Thyroid gland (tissue), 4 donors: ENCODE data around the gene ENTR1. TPM values are rescaled to one million over a fixed set of nuclear protein-coding genes. Genes with fewer than 3 reads are reported as not detected.

Source experiments
- DNase-seq, 2 donors: peaks; one replicate each; pipeline ENCODE4 v3.0.0-alpha.2; 2019
- H3K27ac ChIP-seq, 3 donors: fragments of 200-600 bp; sonication (generic); 1 replicate in 2 of 3; 2 replicates in 1 of 3; pipeline ENCODE4 v1.5.1; 2016 to 2019; ENCODE audit warnings: mild to moderate bottlenecking in 1 of 3, moderate library complexity in 1 of 3
- H3K27me3 ChIP-seq: fragments of 200-600 bp; sonication (generic); one replicate; pipeline ENCODE4 v1.5.1; 2019
- H3K36me3 ChIP-seq, 2 donors: fragments of 200-600 bp; sonication (generic); one replicate each; pipeline ENCODE4 v1.5.1; 2016 to 2019
- H3K4me1 ChIP-seq, 2 donors: fragments of 200-600 bp; sonication (generic); one replicate each; pipeline ENCODE4 v1.5.1; 2017 to 2019
- H3K4me3 ChIP-seq, 3 donors: fragments of 200-600 bp; sonication (generic); replicated peaks in 1 of 3; 1 replicate in 2 of 3; 2 replicates in 1 of 3; pipeline ENCODE4 v1.5.1; 2016; ENCODE audit warnings: mild to moderate bottlenecking in 1 of 3
- H3K9me3 ChIP-seq: fragments of 200-600 bp; sonication (generic); one replicate; pipeline ENCODE4 v1.5.1; 2017
- CTCF ChIP-seq, 6 experiments: fragments of 200-600 bp in 3 of 6; fragments of 450-650 bp in 3 of 6; sonication (generic) in 3 of 6; IDR thresholded peaks; one replicate each; pipeline ENCODE4 v1.5.1; 2016 to 2019; ENCODE audit warnings: antibody characterized with exemption in 6 of 6, mild to moderate bottlenecking in 2 of 6, inconsistent platforms in 1 of 6, moderate library complexity in 1 of 6
- POLR2A ChIP-seq, 2 donors: fragments of 450-650 bp; IDR thresholded peaks; one replicate each; pipeline ENCODE4 v1.6.1; 2017; ENCODE audit warnings: antibody characterized with exemption in 2 of 2, mild to moderate bottlenecking in 2 of 2, moderate library complexity in 1 of 2
- WGBS, 2 donors: methylation state at CpG; one replicate each; pipeline ENCODE4 v1.1.5; 2017; 5-methylcytosine and 5-hydroxymethylcytosine counted together
- intact Hi-C: fragments of 100-400 bp; cut with DNase I; formaldehyde crosslinking; loops from one replicate; pipeline ENCODE4 v1.15.1; 2023
- total RNA-seq, 4 donors: library from RNA; depleted of rRNA; stranded (reverse); fragments of >200 nt; gene quantifications; one replicate each; pipeline ENCODE4 v1.2.3, GENCODE V29; 2016

Gene ENTR1
- total RNA-seq, 4 donors from 2014 or later, result 27.9 to 46.1 (median 33.9) TPM

GRCh38 chr9:136436055-136436634 lies 25.7 kb upstream of the ENTR1 start:
- TF ChIP-seq CTCF (IDR thresholded peaks at IDR 0.05), result no peak
- TF ChIP-seq POLR2A (IDR thresholded peaks at IDR 0.05), result no peak
- Histone ChIP-seq H3K27ac (no peak overlapping the region), H3K9me3 (no peaks in the 10 kb centered on the region), H3K36me3 (peaks cover 0 to 7% of the 10 kb centered on the region in 2 donors), H3K4me1 (peaks cover 17 to 25% of the 10 kb centered on the region in 2 donors), H3K4me3 (no peak overlapping the region), H3K27me3 (no peaks in the 10 kb centered on the region)
- 90 to 93% methylated on average over 17 to 19 of the region's 25 CpGs for WGBS, 2 donors
- no peak for DNase-seq
- intact Hi-C loops, result loop anchor here (5.0 kb wide), 1 partner anchor 34 kb away; the partner anchor contains the start of gene SNAPC4

GRCh38 chr9:136434580-136435169 lies 24.3 kb upstream of the ENTR1 start:
- WGBS, 2 donors, result 93 to 96% methylated on average over 11 to 16 of the region's 17 CpGs
- H3K4me1 ChIP-seq, result peaks cover 14 to 20% of the 10 kb centered on the region in 2 donors
- TF ChIP-seq CTCF (IDR thresholded peaks at IDR 0.05), result no peak
- no peak for TF ChIP-seq POLR2A (IDR thresholded peaks at IDR 0.05)

GRCh38 chr9:136433849-136434579 lies 23.6 kb upstream of the ENTR1 start:
- H3K4me1 ChIP-seq, result peaks cover 14 to 20% of the 10 kb centered on the region in 2 donors
- 93 to 95% methylated on average over 22 to 32 of the region's 37 CpGs for WGBS, 2 donors
- no peak overlapping the region for H3K4me3 ChIP-seq
- H3K27ac ChIP-seq, result no peak overlapping the region
- no peaks in the 10 kb centered on the region for H3K27me3 ChIP-seq
- DNase-seq, result no peak
- intact Hi-C loops, result no loop called here
- no peaks in the 10 kb centered on the region for H3K9me3 ChIP-seq
- peaks cover 9 to 20% of the 10 kb centered on the region in 2 donors for H3K36me3 ChIP-seq
- TF ChIP-seq POLR2A (IDR thresholded peaks at IDR 0.05) (no peak), CTCF (IDR thresholded peaks at IDR 0.05) (no peak)

More at GRCh38 chr9:136434580-136435169, 24.3 kb upstream of the ENTR1 start:
- Histone ChIP-seq H3K4me3 (no peak overlapping the region), H3K27ac (no peak overlapping the region), H3K27me3 (no peaks in the 10 kb centered on the region), H3K9me3 (no peaks in the 10 kb centered on the region), H3K36me3 (peaks cover 9 to 13% of the 10 kb centered on the region in 2 donors)
- no peak for DNase-seq
- intact Hi-C loops, result loop anchor here (5.0 kb wide), 1 partner anchor 32 kb away; the partner anchor contains the start of gene SNAPC4

GRCh38 chr9:136433043-136433715 lies 22.8 kb upstream of the ENTR1 start:
- Histone ChIP-seq H3K27ac (no peak overlapping the region), H3K36me3 (peaks cover 9 to 21% of the 10 kb centered on the region in 2 donors), H3K27me3 (no peaks in the 10 kb centered on the region), H3K4me3 (no peak overlapping the region), H3K4me1 (peaks cover 9 to 19% of the 10 kb centered on the region in 2 donors), H3K9me3 (no peaks in the 10 kb centered on the region)
- WGBS, 2 donors, result 91 to 93% methylated on average over 19 to 26 of the region's 36 CpGs
- DNase-seq, result no peak
- TF ChIP-seq POLR2A (IDR thresholded peaks at IDR 0.05), result no peak
- no peak for TF ChIP-seq CTCF (IDR thresholded peaks at IDR 0.05)
- intact Hi-C loops, result no loop called here
